GM21381 (cell line): ENCODE data around the gene MCOLN3.
"Not testable (repeated sequence)": the region's sequence is repeated elsewhere in the genome, so short reads cannot be mapped to it uniquely, and the experiment has no call there.

ENCODE experiments used
- ATAC-seq: cut with Tn5 transposase; IDR thresholded peaks from one replicate; pipeline ENCODE4 v1.9.1; 2021; ENCODE audit warnings: mild to moderate bottlenecking, moderate library complexity; ENCODE audit not compliant: unreplicated experiment

Gene MCOLN3

DNA sequence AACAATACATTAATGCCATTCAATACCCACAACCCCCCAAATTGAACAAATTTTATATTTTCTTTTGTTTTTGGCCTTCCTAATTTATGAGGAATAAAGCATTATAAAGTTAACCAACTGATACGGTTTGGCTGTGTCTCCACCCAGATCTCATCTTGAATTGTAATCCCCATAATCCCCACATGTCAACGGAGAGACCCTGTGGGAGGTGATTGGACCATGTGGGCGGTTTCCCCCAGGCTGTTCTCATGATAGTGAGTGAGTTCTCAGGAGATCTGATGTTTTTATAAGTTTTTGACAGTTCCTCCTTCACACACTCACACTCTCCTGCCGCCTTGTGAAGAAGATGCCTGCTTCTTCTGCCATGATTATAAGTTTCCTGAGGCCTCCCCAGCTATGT is 6.4 kb upstream of the MCOLN3 start:
- no peak for ATAC-seq

DNA sequence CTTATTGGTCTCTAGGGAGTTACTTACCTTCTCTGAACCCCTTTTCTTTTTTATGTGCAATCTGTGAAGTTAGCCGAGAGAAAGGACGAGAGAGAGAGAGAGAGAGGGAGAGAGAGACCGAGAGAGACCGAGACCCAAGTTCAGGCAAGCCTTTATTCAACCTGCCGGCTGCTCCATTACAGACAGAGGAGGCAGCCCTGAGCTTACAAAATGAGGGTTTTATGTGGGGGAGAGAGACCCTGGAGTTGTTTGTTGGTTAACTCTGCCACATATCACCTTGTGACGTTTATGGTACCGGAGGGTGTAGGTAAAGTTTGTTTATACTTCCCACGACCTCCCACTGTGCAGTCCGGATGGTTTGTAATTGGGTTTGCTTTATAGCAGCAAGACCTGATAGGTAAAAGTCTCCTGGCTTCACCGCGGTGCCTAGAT is 1.5 kb upstream of the MCOLN3 start:
- no peak for ATAC-seq

DNA sequence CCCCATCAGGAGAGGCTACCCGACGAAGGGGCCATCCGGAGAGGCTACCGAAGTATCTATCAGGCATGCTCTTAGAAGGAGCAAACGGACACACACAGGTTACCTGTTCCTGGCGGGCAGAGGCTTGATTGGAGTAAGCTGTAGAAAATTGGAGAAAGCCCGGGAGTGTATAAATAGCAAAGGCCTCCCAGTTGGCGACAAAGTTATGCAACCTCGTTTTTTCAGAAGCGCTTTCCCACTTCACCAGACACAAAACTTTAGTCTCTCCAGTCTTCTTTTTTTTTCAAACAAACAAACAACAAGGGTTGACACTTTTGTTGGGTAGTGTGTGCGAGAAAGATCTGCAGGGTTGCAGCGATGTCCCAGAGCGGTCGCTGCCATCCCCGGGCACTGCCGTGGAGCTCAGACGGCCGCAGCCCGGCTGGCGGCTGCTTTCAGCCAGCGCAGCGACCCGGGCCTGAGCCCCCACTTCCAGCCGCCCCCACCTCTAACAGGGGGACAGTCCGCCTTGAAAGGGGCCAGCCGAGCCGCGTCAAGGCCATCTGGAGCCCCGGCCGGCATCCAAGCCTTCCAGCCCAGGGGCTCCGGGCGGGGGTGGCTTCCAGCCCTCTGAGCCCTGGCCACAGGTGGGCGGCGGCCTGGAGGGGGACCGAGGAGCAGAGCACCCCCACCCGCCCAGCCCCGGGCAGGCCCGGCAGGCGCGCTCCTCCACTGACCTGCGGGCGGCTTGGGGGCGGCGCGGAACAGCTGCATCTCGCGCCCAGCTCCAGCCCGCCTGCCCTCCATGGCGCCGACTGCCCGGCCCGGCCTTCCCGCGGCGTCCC is 616 bp downstream of the MCOLN3 start:
- peak; percentile 50 for ATAC-seq

DNA sequence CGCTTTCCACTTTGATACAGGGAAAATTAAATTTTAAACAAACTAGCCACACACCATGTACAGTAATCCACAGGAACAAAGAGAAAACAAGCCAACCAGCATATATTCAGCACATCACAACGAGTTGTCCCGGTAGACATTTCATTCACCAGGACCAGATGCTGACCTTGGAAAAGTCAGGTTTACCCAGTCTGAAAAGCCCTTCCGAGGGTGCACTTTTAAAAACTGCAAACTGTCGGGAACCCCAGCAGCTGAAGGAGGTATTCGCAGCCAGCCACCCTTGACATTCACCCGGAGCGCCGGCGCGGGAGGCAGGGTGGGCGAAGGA is 1.2 kb downstream of the MCOLN3 start:
- no peak for ATAC-seq

DNA sequence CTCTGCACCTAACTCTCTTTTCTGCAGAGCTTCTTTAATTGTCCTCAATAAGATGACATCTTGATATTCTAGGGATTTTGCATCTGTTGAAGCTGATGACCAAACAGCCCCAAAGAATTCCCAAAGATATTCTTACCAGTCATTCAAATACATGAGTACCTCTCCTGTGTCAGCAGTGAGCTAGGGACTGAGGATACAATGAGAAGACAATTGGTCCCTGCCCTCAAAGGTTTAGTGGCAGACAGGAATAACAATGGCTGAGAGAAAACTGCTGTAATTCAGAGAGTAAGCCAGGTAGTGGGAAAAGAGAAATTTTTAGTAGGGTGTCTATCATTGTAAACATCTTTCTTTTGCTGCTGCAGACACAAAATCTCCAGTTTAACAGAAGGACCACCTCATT is 5.9 kb downstream of the MCOLN3 start:
- ATAC-seq, result no peak

DNA sequence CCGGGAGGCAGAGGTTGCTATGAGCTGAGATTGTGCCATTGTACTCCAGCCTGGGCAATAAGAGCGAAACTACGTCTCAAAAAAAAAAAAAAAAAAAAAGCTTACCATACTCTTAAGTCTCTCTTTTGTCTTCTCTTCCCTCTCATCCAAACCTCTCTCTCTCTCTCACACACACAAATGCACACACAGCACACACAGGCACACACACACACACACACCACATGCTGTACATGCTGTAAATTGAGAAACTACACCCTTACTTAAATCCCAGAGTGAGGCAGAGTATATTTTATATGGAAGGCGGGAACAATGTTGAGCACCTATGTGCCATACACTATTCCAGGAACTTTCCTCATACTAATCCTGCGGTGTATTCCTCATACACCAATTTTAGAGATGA is 6.5 kb downstream of the MCOLN3 start:
- ATAC-seq, result no peak

DNA sequence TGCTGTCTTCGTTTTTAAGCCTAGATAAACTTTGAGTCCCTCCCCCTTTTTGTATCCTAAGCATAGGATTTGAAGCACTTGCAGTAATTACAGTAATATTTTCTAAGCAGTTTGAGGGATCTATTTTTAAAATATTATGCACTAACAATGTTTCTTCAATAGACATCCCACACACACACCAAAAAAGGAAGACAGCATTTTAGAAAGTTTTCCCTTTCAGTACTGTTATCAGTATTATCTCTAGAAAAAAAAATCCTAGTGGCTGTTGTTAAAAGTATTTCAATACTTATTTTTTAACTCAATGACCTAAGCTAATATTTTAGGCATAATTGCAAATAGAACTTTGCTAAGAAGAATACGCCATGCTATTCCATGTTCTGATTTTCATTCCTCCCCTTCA is 15.1 kb downstream of the MCOLN3 start:
- no peak for ATAC-seq

DNA sequence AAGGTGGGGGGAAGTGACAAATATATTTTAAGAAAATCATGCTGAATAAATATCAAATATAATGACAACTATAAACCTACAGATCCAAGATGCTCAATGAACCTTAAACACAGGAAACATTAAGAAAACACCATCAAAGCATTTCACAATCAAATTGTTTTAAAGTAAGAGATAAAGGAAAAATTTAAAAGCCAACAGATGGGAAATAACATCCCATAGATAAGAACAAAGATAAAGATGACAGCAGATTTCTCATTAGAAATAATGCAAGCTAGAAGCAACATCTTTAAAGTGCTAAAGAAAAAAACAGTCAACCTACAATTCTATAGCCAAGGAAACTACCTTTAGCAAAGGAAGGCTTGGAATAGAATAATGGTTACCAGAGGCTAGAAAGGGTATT is 17.8 kb downstream of the MCOLN3 start:
- no peak for ATAC-seq

DNA sequence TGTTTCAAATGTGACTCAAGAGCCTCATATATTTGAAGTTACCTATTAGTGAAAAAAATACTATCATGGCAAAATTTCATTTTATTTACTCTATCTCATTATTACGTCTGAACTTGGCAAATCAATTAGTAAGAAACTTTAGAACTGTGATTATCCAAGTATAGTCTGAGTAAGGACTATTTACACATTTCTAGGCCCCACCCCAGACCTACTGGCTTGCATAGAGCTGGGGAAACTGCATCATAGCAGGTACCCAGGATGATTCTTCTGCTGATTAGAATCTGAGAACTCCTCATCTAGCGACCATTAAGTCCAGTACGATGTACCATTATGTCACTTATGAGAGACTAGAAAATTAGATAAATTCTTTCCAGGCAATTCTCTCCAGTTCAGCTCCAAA is 20.1 kb downstream of the MCOLN3 start:
- ATAC-seq, result no peak

DNA sequence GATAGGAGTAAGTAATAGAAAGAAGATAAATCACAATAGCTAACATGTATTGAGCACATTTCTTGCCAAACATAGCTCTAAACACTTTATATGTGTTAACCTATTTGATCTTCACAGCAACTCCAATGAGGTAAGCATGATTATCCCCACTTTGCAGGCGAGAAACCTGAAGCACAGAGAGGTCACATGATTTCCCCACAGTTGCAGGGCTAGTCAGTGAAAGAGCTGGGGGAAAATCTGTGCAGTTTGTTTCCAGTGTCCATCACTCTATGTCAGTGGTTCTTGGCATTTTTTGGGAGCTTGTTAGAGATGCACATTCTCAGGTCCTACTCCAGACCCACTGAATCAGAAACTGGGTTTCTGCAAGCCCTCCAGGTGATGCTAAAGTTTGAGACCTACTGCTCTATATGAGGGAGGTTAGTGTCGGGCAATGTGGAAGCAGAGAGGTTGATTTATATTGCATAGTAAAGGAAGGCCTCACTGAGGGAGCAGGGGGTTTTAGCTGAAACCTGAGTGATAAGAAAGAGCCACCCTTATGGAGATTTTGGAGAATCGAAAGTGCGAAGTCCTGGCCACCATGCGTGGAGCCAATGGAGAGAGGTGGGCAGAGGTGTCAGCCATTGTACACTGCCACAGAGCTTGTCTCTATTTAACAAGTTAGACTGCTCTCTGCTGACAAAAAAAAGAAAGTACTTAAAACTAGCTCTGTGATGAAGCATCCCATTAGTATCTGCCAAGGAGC is 20.9 kb downstream of the MCOLN3 start:
- ATAC-seq, result peak; percentile 73

DNA sequence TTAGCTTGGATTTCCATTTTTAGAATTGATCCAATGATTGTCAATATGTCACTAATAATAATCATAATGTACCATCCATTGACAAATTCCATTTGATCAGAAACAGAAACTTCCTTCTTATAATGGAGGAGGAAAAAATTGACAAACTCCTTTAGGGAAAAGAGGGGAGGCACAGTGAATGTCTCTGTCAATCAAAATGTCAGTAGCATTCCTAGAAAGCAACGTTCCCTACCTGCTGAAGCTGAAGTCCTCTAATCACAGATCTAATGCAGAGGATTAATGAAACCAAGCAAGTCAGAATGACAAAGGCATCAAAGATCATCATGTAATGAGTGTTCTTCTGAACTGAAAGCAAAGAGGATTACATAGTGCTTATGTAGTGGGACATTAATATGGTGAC is 22.4 kb downstream of the MCOLN3 start:
- ATAC-seq, result no peak

DNA sequence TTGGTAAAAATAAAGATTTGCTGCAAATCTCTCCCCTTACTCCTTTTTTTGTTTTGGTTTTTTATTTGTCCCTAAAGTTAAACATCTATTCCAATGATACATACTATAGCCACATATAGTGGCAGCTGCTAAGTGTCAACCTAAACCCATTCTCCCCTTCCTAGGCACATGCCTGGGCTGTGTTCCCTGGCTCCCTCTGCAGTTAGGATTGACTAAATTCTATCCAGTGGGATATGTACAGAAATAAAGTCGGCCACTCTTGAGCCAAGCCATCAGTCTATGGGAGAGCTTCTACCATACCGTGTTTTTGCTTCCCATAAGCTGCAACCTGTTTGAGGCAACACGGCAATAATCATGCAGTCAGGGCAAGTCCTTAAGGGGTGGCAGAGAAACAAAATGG is 23.6 kb downstream of the MCOLN3 start:
- no peak for ATAC-seq

DNA sequence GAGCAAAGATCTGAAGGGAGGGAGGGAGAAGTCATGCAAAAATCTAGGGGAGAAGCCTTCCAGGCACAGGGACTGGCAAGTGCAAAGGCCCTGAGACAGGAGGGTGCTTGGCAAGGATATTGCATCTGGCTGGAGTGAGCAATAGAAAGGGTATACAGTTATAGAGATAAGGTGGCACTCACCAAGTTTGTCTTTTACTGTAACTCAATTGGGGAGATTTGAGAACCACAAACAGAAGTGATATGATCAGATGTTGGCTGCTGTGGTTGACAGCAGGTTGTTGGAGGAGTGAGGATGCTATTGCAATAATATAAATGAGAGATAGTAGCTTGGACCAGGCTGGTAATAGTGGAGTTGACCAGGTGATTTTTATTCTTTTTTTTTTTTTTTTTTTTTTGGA is 25.6 kb downstream of the MCOLN3 start:
- ATAC-seq, result no peak

DNA sequence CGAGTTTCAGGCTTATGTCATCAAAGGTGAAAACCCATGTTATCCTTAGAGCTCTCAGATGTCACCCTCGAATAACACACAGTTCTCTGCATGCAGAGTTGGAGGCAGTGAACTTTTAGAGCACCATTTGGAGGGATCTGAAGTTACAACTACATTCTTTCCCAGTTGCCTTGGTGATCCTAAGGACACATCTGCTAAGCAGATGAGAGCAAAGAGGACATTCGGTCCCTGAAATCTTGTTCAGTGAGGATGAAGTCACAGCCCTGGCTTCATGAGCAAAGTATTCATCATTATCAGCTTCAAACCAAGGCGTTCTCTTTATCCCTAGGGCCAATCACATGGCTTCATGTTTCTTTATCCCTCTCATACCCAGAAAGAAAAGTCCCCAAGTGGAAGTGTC is 28.3 kb downstream of the MCOLN3 start:
- no peak for ATAC-seq

DNA sequence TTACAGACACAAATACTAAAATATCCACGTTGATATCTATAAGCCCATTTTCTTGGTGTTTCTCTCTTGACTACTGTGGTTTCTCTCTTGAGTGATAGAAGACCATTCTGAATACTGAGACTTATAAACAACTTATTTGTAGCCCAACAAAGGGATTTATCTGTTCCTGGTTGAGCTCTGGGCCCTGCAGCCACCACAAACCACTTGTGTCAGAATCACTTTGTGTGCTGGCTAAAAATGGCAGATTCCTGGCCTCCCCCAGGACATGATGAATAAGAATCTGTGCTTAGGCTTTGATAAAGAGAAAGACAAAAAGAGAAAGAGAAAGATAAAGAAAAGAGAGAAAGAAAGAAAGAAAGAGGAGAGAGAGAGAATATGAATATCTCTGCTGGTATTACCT is 32.5 kb downstream of the MCOLN3 start:
- ATAC-seq, result no peak

DNA sequence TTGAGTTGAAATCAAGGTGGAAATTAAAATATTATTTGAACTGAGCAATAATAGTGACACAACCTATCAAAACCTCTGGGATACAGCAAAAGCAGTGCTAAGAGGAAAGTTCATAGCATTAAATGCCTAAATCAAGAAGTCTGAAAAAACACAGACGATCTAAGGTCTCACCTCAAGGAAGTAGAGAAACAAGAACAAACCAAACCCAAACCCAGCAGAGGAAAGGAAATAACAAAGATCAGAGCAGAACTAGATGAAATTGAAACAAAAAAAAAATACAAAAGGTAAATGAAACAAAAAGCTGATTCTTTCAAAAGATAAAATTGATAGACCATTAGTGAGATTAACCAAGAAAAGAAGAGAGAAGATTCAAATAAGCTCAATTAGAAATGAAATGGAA is 42.7 kb downstream of the MCOLN3 start:
- not testable (repeated sequence) for ATAC-seq

DNA sequence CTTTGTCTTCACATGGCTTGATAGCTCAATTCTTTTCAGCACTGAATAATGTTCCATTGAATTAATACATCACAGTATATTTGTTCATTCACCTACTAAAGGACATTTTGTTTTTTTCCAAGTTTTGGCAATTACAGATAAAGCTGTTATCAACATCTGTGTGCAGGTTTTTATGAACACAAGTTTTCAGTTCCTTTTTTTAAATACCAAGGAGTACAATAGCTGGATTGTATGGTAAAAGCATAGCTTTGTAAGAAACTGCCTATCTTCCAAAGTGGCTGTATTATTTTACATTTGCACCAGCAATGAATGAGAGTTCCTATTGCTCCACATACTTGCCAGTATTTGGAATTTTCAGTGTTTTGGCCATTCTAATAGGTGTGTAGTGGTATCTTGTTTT is 46.6 kb downstream of the MCOLN3 start:
- ATAC-seq, result no peak

DNA sequence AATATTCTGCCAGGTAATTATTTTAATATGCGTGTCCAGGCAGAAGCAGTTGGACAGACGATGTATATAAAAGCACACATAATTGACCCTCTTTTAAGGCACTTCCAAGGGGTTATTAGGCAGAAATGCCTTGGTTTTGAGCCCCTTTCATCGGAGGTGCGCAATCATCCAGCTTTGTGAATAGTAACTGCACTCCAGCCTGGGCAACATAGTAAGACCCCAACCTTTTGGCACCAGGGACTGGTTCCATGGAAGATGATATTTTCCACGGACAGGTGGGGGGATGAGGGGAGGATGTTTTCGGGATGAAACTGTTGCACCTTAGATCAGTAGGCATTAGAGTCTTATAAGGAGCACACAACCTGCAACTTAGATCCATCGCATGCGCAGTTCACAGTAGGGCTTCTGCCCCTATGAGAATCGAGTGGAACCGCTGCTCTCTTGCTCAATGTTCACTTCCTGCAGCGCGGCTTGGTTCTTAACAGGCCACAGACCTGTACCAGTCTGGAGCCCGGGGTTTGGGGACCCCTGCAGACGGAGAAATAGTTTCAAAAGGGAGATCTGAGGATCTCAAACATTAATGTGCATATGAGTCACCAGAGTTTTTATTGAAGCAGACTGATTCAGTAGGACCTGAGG is 49.5 kb downstream of the MCOLN3 start:
- ATAC-seq, result no peak

DNA sequence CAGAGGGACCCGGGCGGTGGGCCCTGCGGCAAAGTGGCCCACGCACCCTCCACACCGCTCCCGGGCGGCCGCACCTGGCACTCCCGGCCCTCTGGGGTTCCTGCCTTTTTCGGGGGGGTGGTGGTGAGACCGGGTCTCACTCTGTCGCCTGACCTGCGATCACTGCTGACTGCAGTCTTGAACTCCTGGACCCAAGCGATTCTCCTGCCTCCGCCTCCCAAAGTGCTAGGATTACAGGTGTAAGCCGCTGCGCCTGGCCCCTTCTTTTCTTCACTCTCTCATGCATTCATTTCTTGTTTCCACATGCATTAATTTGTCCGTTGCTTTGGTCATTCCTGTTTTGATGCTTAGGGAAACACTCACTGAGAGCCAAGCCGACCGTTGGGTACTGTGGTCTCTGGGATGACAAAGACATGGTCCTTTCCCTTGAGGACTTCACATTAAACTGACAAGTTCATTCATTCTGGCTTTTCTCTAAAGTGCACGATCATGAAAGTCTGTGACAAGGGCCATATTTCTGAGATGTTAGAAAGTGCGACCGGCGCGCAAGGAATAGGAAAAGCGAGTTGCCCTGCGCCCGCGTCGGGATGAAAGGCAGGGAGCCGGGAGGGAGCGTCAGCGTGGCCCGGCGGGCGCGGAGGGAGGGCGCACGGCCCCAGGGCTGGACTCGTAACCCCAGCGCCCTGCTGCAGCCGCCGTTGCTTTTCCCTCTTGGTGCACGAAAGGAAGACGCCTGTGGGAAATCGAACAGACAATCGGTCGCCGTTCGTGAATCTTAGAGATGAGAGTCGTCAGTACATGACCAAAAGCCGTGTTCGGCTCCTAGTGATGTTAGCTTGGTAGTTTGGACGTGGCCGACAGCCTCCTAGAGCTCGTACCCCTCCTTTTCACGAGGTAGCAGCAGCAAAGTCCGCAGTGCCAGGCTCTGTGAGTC is 50.4 kb downstream of the MCOLN3 start:
- ATAC-seq, result no peak

DNA sequence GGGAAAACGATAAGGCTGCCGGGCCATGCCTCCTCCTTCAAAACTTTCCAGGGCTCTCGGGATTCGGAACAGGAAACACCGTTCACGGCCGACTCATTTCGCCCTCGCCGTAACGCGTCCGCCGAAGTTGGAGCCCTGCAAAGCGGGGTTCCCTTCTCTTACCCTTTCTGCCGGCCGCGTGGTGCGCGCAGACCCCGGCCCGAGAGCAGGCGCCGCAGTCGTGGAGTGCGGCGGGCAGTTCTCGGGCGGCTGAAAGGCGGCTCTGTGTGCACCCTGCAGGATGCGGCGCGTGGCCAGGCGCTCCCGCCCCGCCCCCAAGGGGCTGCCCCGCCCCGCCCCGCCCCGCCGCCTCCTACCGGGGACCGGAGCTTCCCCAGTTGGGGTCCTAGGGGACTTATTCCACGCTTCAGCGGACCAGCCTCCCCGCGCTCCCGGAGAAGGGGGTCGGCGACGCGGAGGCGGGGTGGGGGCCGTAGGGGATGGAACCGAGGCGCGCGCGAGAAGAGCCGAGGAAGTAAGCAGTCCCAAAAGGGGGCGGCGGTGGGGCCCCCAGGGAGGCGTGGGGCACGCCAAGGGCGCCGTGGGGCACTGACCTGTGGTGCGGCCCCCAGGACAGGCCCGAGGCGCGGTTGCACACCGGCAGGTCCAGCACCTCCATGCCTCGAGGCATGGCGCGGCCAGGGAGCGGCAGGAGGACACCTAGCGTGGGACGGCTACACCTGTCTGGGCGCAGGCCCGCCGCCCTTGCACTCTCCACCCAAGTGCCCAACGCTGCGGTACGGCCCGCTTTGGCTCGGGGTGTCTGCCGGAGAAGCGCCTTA is 51.2 kb downstream of the MCOLN3 start, which contains the start of gene MCOLN2:
Gene MCOLN2 (minus strand): TSS at position 268 of the 821 bp plus-strand sequence. CDS start 241 bp downstream, at position 27.
- ATAC-seq, result peak; percentile 47
